H1 (cell line): ENCODE results near the gene ASXL1. TPM values are rescaled to one million over a fixed set of nuclear protein-coding genes. Genes with fewer than 3 reads are reported as not detected.

Experiments used
- polyA plus RNA-seq, 7 experiments: library from polyadenylated mRNA; depleted of rRNA in 3 of 7; stranded (reverse) in 5 of 7; unstranded in 2 of 7; fragments of >200 nt in 5 of 7; fragments of 200-250 nt in 2 of 7; gene quantifications; 1 replicate in 5 of 7; 2 replicates in 1 of 7; 4 replicates in 1 of 7; pipeline versions ENCODE4 v1.2.1 to v1.2.3, GENCODE V29; 2011 to 2013; ENCODE audit warnings: missing spikeins in 2 of 7, mixed read lengths in 2 of 7
- total RNA-seq: library from RNA; stranded (reverse); fragmentation: NEBNext Ultra II Directional; extraction: Animal tissue kit (Norgen Biotek cat#: 25700); gene quantifications from 2 replicates; pipeline ENCODE4 v1.2.1, GENCODE V29; 2021
- TF ChIP-seq, protein P1 (sequence below): IDR thresholded peaks from 2 replicates; pipeline ENCODE4 v1.6.1; 2012; ENCODE audit warnings: low read length, inconsistent platforms

Gene ASXL1
- total and polyA plus RNA-seq, 2 of the 8 experiments (the other 6 are each of a cell fraction or from before 2014, with no cell fraction given) = 10.6 to 26.5 TPM

- TF ChIP-seq, protein P1, sequence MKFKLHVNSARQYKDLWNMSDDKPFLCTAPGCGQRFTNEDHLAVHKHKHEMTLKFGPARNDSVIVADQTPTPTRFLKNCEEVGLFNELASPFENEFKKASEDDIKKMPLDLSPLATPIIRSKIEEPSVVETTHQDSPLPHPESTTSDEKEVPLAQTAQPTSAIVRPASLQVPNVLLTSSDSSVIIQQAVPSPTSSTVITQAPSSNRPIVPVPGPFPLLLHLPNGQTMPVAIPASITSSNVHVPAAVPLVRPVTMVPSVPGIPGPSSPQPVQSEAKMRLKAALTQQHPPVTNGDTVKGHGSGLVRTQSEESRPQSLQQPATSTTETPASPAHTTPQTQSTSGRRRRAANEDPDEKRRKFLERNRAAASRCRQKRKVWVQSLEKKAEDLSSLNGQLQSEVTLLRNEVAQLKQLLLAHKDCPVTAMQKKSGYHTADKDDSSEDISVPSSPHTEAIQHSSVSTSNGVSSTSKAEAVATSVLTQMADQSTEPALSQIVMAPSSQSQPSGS = no peak
These were observed 120.4 kb downstream of the ASXL1 start (continued) for GRCh38 chr20:32478576-32478975.
